GM23338 (cell line): ENCODE results near the gene PDXDC1.
"Not testable (repeated sequence)": the region's sequence is repeated elsewhere in the genome, so short reads cannot be mapped to it uniquely, and the experiment has no call there.

Source experiments
- EZH2 ChIP-seq: fragments of 200-600 bp; sonication (generic); IDR thresholded peaks from one replicate; pipeline ENCODE4 v1.8.0; 2017; ENCODE audit warnings: antibody characterized with exemption, mild to moderate bottlenecking, low read depth; ENCODE audit not compliant: unreplicated experiment
- ZNF114 ChIP-seq: fragments of 250-450 bp; sonication (Bioruptor Pico); IDR thresholded peaks from 2 replicates; pipeline ENCODE4 v1.5.0; 2020; ENCODE audit warnings: mild to moderate bottlenecking, moderate library complexity
- ZNF331 ChIP-seq: fragments of 250-450 bp; sonication (Bioruptor Pico); IDR thresholded peaks from 2 replicates; pipeline ENCODE4 v1.5.0; 2020; ENCODE audit warnings: low read depth, mild to moderate bottlenecking, moderate library complexity
- TF ChIP-seq, protein P1 (sequence below), 2 experiments: fragments of 200-600 bp in 1 of 2; sonication (generic) in 1 of 2; conservative IDR thresholded peaks; 2 replicates each; pipeline versions ENCODE4 v1.5.1 to v1.6.1; 2016 to 2017; ENCODE audit warnings: antibody characterized with exemption in 2 of 2, low read depth in 2 of 2, mild to moderate bottlenecking in 2 of 2, moderate library complexity in 1 of 2

DNA sequence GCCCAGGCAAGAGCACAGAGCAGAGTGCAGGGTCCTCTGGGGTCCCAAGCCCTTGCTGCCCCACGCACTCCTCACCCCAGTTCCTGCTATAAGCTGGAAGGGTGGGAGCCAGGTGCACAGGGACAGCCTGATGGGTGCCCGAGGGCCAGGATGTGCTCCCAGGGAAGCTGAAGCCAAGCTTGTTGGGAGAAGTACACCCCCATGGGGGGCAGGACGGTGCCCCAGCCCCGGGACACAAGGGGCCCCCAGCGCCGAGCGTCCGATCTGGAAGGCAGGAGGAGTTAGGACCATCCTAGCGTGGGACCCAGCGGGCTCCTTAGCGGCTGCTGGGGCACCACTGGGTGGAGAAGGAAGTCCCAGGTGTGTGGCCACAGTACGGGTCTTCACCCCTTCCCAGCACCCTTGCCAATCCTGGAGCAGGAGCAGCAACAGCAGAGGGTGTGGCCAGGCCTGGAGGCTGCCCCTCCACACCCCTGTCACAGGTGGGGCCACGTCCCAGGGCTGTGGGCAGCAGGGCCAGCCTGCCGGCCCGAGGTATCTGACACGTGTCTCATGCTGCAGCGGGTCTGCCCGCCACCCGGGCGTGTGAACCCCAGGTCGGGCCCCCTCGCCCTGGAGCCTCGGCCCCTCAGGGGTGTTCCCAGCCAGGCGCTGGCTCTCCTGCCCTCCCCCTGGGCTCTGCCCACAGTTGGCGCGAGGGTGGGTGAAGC is 168.2 kb downstream of the PDXDC1 start:
- TF ChIP-seq EZH2; ZNF331 (CRISPR knock-in tag); ZNF114 (CRISPR knock-in tag): not testable (repeated sequence)
- TF ChIP-seq, protein P1, sequence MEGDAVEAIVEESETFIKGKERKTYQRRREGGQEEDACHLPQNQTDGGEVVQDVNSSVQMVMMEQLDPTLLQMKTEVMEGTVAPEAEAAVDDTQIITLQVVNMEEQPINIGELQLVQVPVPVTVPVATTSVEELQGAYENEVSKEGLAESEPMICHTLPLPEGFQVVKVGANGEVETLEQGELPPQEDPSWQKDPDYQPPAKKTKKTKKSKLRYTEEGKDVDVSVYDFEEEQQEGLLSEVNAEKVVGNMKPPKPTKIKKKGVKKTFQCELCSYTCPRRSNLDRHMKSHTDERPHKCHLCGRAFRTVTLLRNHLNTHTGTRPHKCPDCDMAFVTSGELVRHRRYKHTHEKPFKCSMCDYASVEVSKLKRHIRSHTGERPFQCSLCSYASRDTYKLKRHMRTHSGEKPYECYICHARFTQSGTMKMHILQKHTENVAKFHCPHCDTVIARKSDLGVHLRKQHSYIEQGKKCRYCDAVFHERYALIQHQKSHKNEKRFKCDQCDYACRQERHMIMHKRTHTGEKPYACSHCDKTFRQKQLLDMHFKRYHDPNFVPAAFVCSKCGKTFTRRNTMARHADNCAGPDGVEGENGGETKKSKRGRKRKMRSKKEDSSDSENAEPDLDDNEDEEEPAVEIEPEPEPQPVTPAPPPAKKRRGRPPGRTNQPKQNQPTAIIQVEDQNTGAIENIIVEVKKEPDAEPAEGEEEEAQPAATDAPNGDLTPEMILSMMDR (conservative IDR thresholded peaks at IDR 0.05; ENCODE audit: low read depth in 2 of 2), result not testable (repeated sequence)
